SK-N-SH treated with all-trans-retinoic acid at 6 μM for 48 hours (cell line): ENCODE data around the gene AP2S1.
A peak's percentile ranks its signal among the peaks of the same experiment; 100 is the strongest.

Experiments
- ATAC-seq: fragments of 200-7000 bp; cut with Tn5 transposase; 3 replicates; pipeline ENCODE4 v1.9.1; 2020; ENCODE audit warnings: mild to moderate bottlenecking, moderate library complexity
- ARNTL ChIP-seq: fragments of 450-650 bp; formaldehyde crosslinking; IDR thresholded peaks from 2 replicates; pipeline ENCODE4 v1.5.0; 2020; ENCODE audit warnings: low read depth, mild to moderate bottlenecking, moderate library complexity, borderline replicate concordance
- BACH2 ChIP-seq: fragments of 250-450 bp; sonication (Bioruptor Pico); IDR thresholded peaks from 2 replicates; pipeline ENCODE4 v1.9.0; 2021; ENCODE audit warnings: mild to moderate bottlenecking, borderline replicate concordance
- CREB5 ChIP-seq: fragments of 250-450 bp; sonication (Bioruptor Pico); IDR thresholded peaks from 2 replicates; pipeline ENCODE4 v1.5.1; 2020; ENCODE audit warnings: low read depth, mild to moderate bottlenecking, moderate library complexity
- CSDC2 ChIP-seq: fragments of 250-450 bp; sonication (Bioruptor Pico); IDR thresholded peaks from 2 replicates; pipeline ENCODE4 v1.5.0; 2020; ENCODE audit warnings: mild to moderate bottlenecking, moderate library complexity
- CSRNP3 ChIP-seq: fragments of 250-450 bp; sonication (Bioruptor Pico); IDR thresholded peaks from 2 replicates; pipeline ENCODE4 v1.5.1; 2021; ENCODE audit warnings: mild to moderate bottlenecking, moderate library complexity
- ESRRG ChIP-seq: fragments of 250-450 bp; sonication (Bioruptor Pico); IDR thresholded peaks from 2 replicates; pipeline ENCODE4 v1.6.1; 2021; ENCODE audit warnings: mild to moderate bottlenecking
- GLIS3 ChIP-seq: fragments of 250-450 bp; sonication (Bioruptor Pico); IDR thresholded peaks from 2 replicates; pipeline ENCODE4 v1.5.0; 2020; ENCODE audit warnings: mild to moderate bottlenecking, moderate library complexity
- ISL1 ChIP-seq: fragments of 250-450 bp; sonication (Bioruptor Pico); IDR thresholded peaks from 2 replicates; pipeline ENCODE4 v2.1.2; 2022; ENCODE audit warnings: mild to moderate bottlenecking, moderate library complexity
- OSR1 ChIP-seq: fragments of 250-450 bp; sonication (Bioruptor Pico); IDR thresholded peaks from 2 replicates; pipeline ENCODE4 v1.8.0; 2022; ENCODE audit warnings: moderate library complexity, mild to moderate bottlenecking, inconsistent platforms
- PATZ1 ChIP-seq: fragments of 250-450 bp; sonication (Bioruptor Pico); IDR thresholded peaks from 2 replicates; pipeline ENCODE4 v1.8.0; 2020; ENCODE audit warnings: mild to moderate bottlenecking, moderate library complexity, borderline replicate concordance
- POU6F1 ChIP-seq: fragments of 250-450 bp; sonication (Bioruptor Pico); IDR thresholded peaks from 2 replicates; pipeline ENCODE4 v1.8.0; 2021; ENCODE audit warnings: low read depth, mild to moderate bottlenecking, moderate library complexity, borderline replicate concordance
- PPARA ChIP-seq: fragments of 250-450 bp; sonication (Bioruptor Pico); IDR thresholded peaks from 2 replicates; pipeline ENCODE4 v1.5.0; 2020; ENCODE audit warnings: mild to moderate bottlenecking, borderline replicate concordance
- RARB ChIP-seq: fragments of 250-450 bp; sonication (Bioruptor Pico); IDR thresholded peaks from 2 replicates; pipeline ENCODE4 v1.8.0; 2021; ENCODE audit warnings: mild to moderate bottlenecking, moderate library complexity
- SNAI2 ChIP-seq: fragments of 250-450 bp; sonication (Bioruptor Pico); IDR thresholded peaks from 2 replicates; pipeline ENCODE4 v1.5.0; 2020; ENCODE audit warnings: mild to moderate bottlenecking, moderate library complexity
- TCF4 ChIP-seq: fragments of 250-450 bp; sonication (Bioruptor Pico); IDR thresholded peaks from 2 replicates; pipeline ENCODE4 v1.8.0; 2021; ENCODE audit warnings: mild to moderate bottlenecking, moderate library complexity, borderline replicate concordance
- TOX ChIP-seq: fragments of 250-450 bp; sonication (Bioruptor Pico); IDR thresholded peaks from 2 replicates; pipeline ENCODE4 v1.8.0; 2021; ENCODE audit warnings: mild to moderate bottlenecking, moderate library complexity, borderline replicate concordance
- TSHZ2 ChIP-seq: fragments of 250-450 bp; sonication (Bioruptor Pico); IDR thresholded peaks from 2 replicates; pipeline ENCODE4 v1.5.0; 2020; ENCODE audit warnings: mild to moderate bottlenecking, moderate library complexity
- ZC3H10 ChIP-seq: fragments of 250-450 bp; sonication (Bioruptor Pico); IDR thresholded peaks from 2 replicates; pipeline ENCODE4 v1.5.1; 2021; ENCODE audit warnings: mild to moderate bottlenecking, moderate library complexity
- ZFP3 ChIP-seq: fragments of 250-450 bp; sonication (Bioruptor Pico); IDR thresholded peaks from 2 replicates; pipeline ENCODE4 v1.5.0; 2020; ENCODE audit warnings: mild to moderate bottlenecking, moderate library complexity
- ZFP30 ChIP-seq: fragments of 450-650 bp; formaldehyde crosslinking; IDR thresholded peaks from 2 replicates; pipeline ENCODE4 v1.5.0; 2022; ENCODE audit warnings: mild to moderate bottlenecking, moderate library complexity
- ZNF565 ChIP-seq: fragments of 450-650 bp; formaldehyde crosslinking; conservative IDR thresholded peaks from 2 replicates; pipeline ENCODE4 v1.5.0; 2020; ENCODE audit warnings: low read depth, mild to moderate bottlenecking, moderate library complexity
- ZNF70 ChIP-seq: fragments of 450-650 bp; formaldehyde crosslinking; IDR thresholded peaks from 2 replicates; pipeline ENCODE4 v1.5.0; 2020; ENCODE audit warnings: mild to moderate bottlenecking, moderate library complexity
- ZNF8 ChIP-seq: fragments of 450-650 bp; formaldehyde crosslinking; IDR thresholded peaks from 2 replicates; pipeline ENCODE4 v1.5.0; 2020; ENCODE audit warnings: mild to moderate bottlenecking, moderate library complexity

Gene AP2S1

GRCh38 chr19:46860125-46860845 lies 9.6 kb upstream of the AP2S1 start (continued):
- no peak for TF ChIP-seq POU6F1 (CRISPR knock-in tag)
- no peak for TF ChIP-seq SNAI2
- TF ChIP-seq TOX (CRISPR knock-in tag): no peak
- TF ChIP-seq ZFP3: no peak

- TF ChIP-seq ZNF8 (CRISPR knock-in tag) (no peak), CREB5 (CRISPR knock-in tag) (no peak), ZNF70 (no peak), SNAI2 (no peak), TCF4 (CRISPR knock-in tag) (peak; percentile 56; the same call in 1 of the 2 replicates), ZFP3 (0 out of 2 replicates have a peak, but pooled peaks have one; percentile 45), ZNF565 (CRISPR knock-in tag) (no peak), ARNTL (CRISPR knock-in tag) (no peak), ZC3H10 (CRISPR knock-in tag) (no peak), PPARA (CRISPR knock-in tag) (no peak), BACH2 (CRISPR knock-in tag) (no peak), RARB (CRISPR knock-in tag) (no peak), POU6F1 (CRISPR knock-in tag) (no peak), TSHZ2 (CRISPR knock-in tag) (0 out of 2 replicates have a peak, but pooled peaks have one; percentile 50), CSDC2 (peak; percentile 79; the same call in 1 of the 2 replicates), ESRRG (CRISPR knock-in tag) (no peak), OSR1 (CRISPR knock-in tag) (no peak), ZFP30 (CRISPR knock-in tag) (no peak), GLIS3 (CRISPR knock-in tag) (no peak), ISL1 (0 out of 2 replicates have a peak, but pooled peaks have one; percentile 43), CSRNP3 (CRISPR knock-in tag) (no peak), PATZ1 (CRISPR knock-in tag) (no peak), TOX (CRISPR knock-in tag) (no peak)
- peak; percentile 3 for ATAC-seq
Measured at GRCh38 chr19:46859637-46860124, 9.0 kb upstream of the AP2S1 start.
